HEK293 (cell line): Measurements from ENCODE around the gene TOR3A.

Experiments used
- CTCF ChIA-PET: fragments of 350-600 bp; formaldehyde crosslinking; extraction: SDS; loops from one replicate; lab custom pipeline; 2021; ENCODE audit warnings: antibody characterized with exemption; lab: Yijun Ruan, JAX
- POLR2A ChIA-PET: fragments of 300-600 bp; formaldehyde crosslinking; extraction: SDS; loops from one replicate; lab custom pipeline; 2020; ENCODE audit warnings: antibody characterized with exemption, inconsistent platforms; lab: Yijun Ruan, JAX
- H3K27ac ChIP-seq: fragments of 200-500 bp; sonication (Bioruptor generic); 2 replicates; pipeline ENCODE4 v1.5.1; 2014; ENCODE audit warnings: low read depth, low read length, control low read depth, inconsistent platforms; ENCODE audit errors: extremely low read depth
- H3K36me3 ChIP-seq, 2 experiments: fragments of 200-500 bp in 1 of 2; sonication (Bioruptor generic) in 1 of 2; 1 replicate in 1 of 2; 2 replicates in 1 of 2; pipeline ENCODE4 v1.5.1; 2014 to 2017; ENCODE audit warnings: inconsistent platforms in 2 of 2, low read length in 2 of 2; ENCODE audit not compliant: control insufficient read depth in 2 of 2, insufficient read depth in 1 of 2
- H3K4me1 ChIP-seq: fragments of 200-500 bp; sonication (Bioruptor generic); 2 replicates; pipeline ENCODE4 v1.5.1; 2014; ENCODE audit warnings: mild to moderate bottlenecking, low read length, inconsistent platforms; ENCODE audit not compliant: control insufficient read depth, insufficient read depth
- H3K4me3 ChIP-seq: 2 replicates; pipeline ENCODE4 v1.5.1; 2011; ENCODE audit warnings: low read depth, mild to moderate bottlenecking, control low read depth, low read length, moderate library complexity
- H3K9me3 ChIP-seq: fragments of 200-500 bp; sonication (Bioruptor generic); 2 replicates; pipeline ENCODE4 v1.5.1; 2014; ENCODE audit warnings: low read depth, low read length, inconsistent platforms; ENCODE audit not compliant: control insufficient read depth, insufficient read depth
- BCL6B ChIP-seq: fragments of 450-650 bp; formaldehyde crosslinking; IDR thresholded peaks from 2 replicates; pipeline ENCODE4 v1.5.1; 2017; ENCODE audit warnings: missing biosample characterization, missing genetic modification characterization
- KLF16 ChIP-seq: fragments of 450-650 bp; formaldehyde crosslinking; IDR thresholded peaks from 2 replicates; pipeline ENCODE4 v1.5.1; 2017; ENCODE audit warnings: missing biosample characterization, missing genetic modification characterization
- ZBTB11 ChIP-seq: fragments of 450-650 bp; formaldehyde crosslinking; conservative IDR thresholded peaks from 2 replicates; pipeline ENCODE4 v1.5.1; 2016; ENCODE audit warnings: low read depth, missing biosample characterization, missing genetic modification characterization
- ZNF23 ChIP-seq: fragments of 450-650 bp; formaldehyde crosslinking; IDR thresholded peaks from 2 replicates; pipeline ENCODE4 v1.5.1; 2016; ENCODE audit warnings: missing biosample characterization, missing genetic modification characterization, borderline replicate concordance
- ZNF239 ChIP-seq: fragments of 450-650 bp; formaldehyde crosslinking; IDR thresholded peaks from 2 replicates; pipeline ENCODE4 v1.5.1; 2016; ENCODE audit warnings: missing biosample characterization, missing genetic modification characterization
- ZNF48 ChIP-seq: fragments of 450-650 bp; formaldehyde crosslinking; IDR thresholded peaks from 2 replicates; pipeline ENCODE4 v1.5.1; 2016; ENCODE audit warnings: missing biosample characterization, missing genetic modification characterization
- ZNF518A ChIP-seq: fragments of 450-650 bp; formaldehyde crosslinking; conservative IDR thresholded peaks from 2 replicates; pipeline ENCODE4 v1.5.1; 2016; ENCODE audit warnings: low read depth, missing biosample characterization, missing genetic modification characterization
- ZNF571 ChIP-seq: fragments of 450-650 bp; formaldehyde crosslinking; IDR thresholded peaks from 2 replicates; pipeline ENCODE4 v1.5.0; 2017; ENCODE audit warnings: missing biosample characterization, missing genetic modification characterization
- ZSCAN30 ChIP-seq: fragments of 450-650 bp; IDR thresholded peaks from 2 replicates; pipeline ENCODE4 v1.5.1; 2018; ENCODE audit warnings: missing biosample characterization, mild to moderate bottlenecking, missing genetic modification characterization, moderate library complexity
- TF ChIP-seq, protein P1 (sequence below): fragments of 450-650 bp; formaldehyde crosslinking; IDR thresholded peaks from 2 replicates; pipeline ENCODE4 v1.5.1; 2016; ENCODE audit warnings: missing biosample characterization, missing genetic modification characterization

TOR3A gene

DNA sequence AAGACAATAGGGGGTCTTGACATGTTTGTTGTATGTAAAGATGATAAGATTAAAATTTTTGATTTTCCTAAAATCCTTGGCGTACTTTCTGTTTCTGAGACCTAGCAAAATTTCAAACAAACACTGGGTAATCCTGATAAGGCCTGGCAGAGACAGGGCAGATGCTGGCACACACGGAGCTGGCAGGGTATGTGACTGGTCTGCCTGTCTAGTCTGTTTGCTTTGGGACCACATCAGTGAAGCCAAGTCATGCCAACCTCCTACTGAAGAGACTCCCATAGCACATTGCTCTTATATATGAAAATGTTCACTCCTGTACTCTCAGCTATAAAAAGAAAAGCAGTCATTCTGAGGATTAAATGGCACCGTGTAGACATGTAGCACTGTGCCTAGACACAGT is 14.1 kb downstream of the TOR3A start (continued):
- TF ChIP-seq ZNF518A (tag by site-specific recombination) (no peak), BCL6B (tag by site-specific recombination) (no peak), ZNF23 (tag by site-specific recombination) (no peak), ZNF571 (tag by site-specific recombination) (no peak), ZNF48 (tag by site-specific recombination) (no peak), KLF16 (tag by site-specific recombination) (no peak)
- TF ChIP-seq, all 188 proteins: peak for 0

GRCh38 chr1:179099891-179100290 is 18.0 kb downstream of the TOR3A start:
- Histone ChIP-seq H3K9me3 (no peaks in the 10 kb centered on the region), H3K4me3 (no peak overlapping the region), H3K27ac (no peak overlapping the region), H3K4me1 (no peaks in the 10 kb centered on the region), H3K36me3 (peaks cover 0 to 46% of the 10 kb centered on the region in 2 experiments; a peak in 2 of 3 replicates)
- ChIA-PET POLR2A (no interaction called here), CTCF (no interaction called here)
- no peak for TF ChIP-seq ZSCAN30 (tag by site-specific recombination)

- H3K27ac ChIP-seq: no peak overlapping the region
- ChIA-PET CTCF (no interaction called here), POLR2A (no interaction called here)
- H3K36me3 ChIP-seq: peaks cover 0 to 33% of the 10 kb centered on the region in 2 experiments; a peak in 2 of 3 replicates
- no peak for TF ChIP-seq ZNF239 (tag by site-specific recombination)
- no peak for TF ChIP-seq ZBTB11 (tag by site-specific recombination)
- TF ChIP-seq, protein P1, sequence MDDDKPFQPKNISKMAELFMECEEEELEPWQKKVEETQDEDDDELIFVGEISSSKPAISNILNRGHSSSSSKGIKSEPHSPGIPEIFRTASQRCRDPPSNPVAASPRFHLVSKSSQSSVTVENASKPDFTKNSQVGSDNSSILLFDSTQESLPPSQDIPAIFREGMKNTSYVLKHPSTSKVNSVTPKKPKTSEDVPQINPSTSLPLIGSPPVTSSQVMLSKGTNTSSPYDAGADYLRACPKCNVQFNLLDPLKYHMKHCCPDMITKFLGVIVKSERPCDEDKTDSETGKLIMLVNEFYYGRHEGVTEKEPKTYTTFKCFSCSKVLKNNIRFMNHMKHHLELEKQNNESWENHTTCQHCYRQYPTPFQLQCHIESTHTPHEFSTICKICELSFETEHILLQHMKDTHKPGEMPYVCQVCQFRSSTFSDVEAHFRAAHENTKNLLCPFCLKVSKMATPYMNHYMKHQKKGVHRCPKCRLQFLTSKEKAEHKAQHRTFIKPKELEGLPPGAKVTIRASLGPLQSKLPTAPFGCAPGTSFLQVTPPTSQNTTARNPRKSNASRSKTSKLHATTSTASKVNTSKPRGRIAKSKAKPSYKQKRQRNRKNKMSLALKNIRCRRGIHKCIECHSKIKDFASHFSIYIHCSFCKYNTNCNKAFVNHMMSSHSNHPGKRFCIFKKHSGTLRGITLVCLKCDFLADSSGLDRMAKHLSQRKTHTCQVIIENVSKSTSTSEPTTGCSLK (tag by site-specific recombination): no peak
- H3K4me3 ChIP-seq: no peak overlapping the region
- H3K4me1 ChIP-seq: no peaks in the 10 kb centered on the region
- no peaks in the 10 kb centered on the region for H3K9me3 ChIP-seq
Measured at GRCh38 chr1:179101566-179101965, 19.7 kb downstream of the TOR3A start.
